MM.1S (cell line): ENCODE data around the gene ZNF630.
"Not testable (repeated sequence)": the region's sequence is repeated elsewhere in the genome, so short reads cannot be mapped to it uniquely, and the experiment has no call there.

ENCODE experiments used
- DNase-seq: peaks from one replicate; pipeline ENCODE4 v3.0.0-alpha.2; 2015
- H2AFZ ChIP-seq: fragments of 300-600 bp; sonication (generic); 2 replicates; pipeline ENCODE4 v1.6.0; 2016; ENCODE audit warnings: antibody characterized with exemption, low read length
- H3F3A ChIP-seq: fragments of 300-600 bp; sonication (generic); 2 replicates; pipeline ENCODE4 v1.6.1; 2016; ENCODE audit warnings: mild to moderate bottlenecking, antibody characterized with exemption, low read length, moderate library complexity, mixed read lengths; ENCODE audit not compliant: insufficient read depth
- H3K27ac ChIP-seq: fragments of 300-600 bp; sonication (generic); 2 replicates; pipeline ENCODE4 v1.5.1; 2016; ENCODE audit warnings: mild to moderate bottlenecking, low read length
- H3K27me3 ChIP-seq: fragments of 300-600 bp; sonication (generic); replicated peaks from 2 replicates; pipeline ENCODE4 v1.6.0; 2016; ENCODE audit warnings: low read length; ENCODE audit not compliant: insufficient read depth
- H3K36me3 ChIP-seq: fragments of 300-600 bp; sonication (generic); replicated peaks from 2 replicates; pipeline ENCODE4 v1.6.1; 2016; ENCODE audit warnings: mild to moderate bottlenecking, low read length, mixed read lengths; ENCODE audit not compliant: insufficient read depth
- H3K4me1 ChIP-seq: fragments of 300-600 bp; sonication (generic); 2 replicates; pipeline ENCODE4 v1.6.1; 2016; ENCODE audit warnings: low read length, mixed read lengths
- H3K4me2 ChIP-seq: fragments of 300-600 bp; sonication (generic); 2 replicates; pipeline ENCODE4 v1.6.0; 2016; ENCODE audit warnings: low read depth, low read length
- H3K4me3 ChIP-seq: fragments of 300-600 bp; sonication (generic); 2 replicates; pipeline ENCODE4 v1.5.1; 2016; ENCODE audit warnings: low read length, mixed read lengths
- H3K79me2 ChIP-seq: fragments of 300-600 bp; sonication (generic); 2 replicates; pipeline ENCODE4 v1.6.1; 2016; ENCODE audit warnings: mixed run types, low read length, mixed read lengths
- H3K9ac ChIP-seq: fragments of 300-600 bp; sonication (generic); 2 replicates; pipeline ENCODE4 v1.6.1; 2016; ENCODE audit warnings: low read length, mixed read lengths
- H3K9me2 ChIP-seq: fragments of 300-600 bp; sonication (generic); replicated peaks from 2 replicates; pipeline ENCODE4 v1.6.1; 2016; ENCODE audit warnings: mild to moderate bottlenecking, low read length, mixed read lengths; ENCODE audit not compliant: insufficient read depth
- H3K9me3 ChIP-seq: fragments of 300-600 bp; sonication (generic); replicated peaks from 2 replicates; pipeline ENCODE4 v1.6.1; 2016; ENCODE audit warnings: mild to moderate bottlenecking, low read length, mixed read lengths; ENCODE audit not compliant: insufficient read depth
- H4K20me1 ChIP-seq: fragments of 300-600 bp; sonication (generic); 2 replicates; pipeline ENCODE4 v1.6.1; 2016; ENCODE audit warnings: mild to moderate bottlenecking, low read length, moderate library complexity, mixed read lengths; ENCODE audit not compliant: insufficient read depth
- EZH2 ChIP-seq: fragments of 300-600 bp; sonication (generic); optimal IDR thresholded peaks from 2 replicates; pipeline ENCODE3; 2017; ENCODE audit warnings: low read depth, mild to moderate bottlenecking, antibody characterized with exemption, low read length, mixed read lengths
- EZH2phosphoT487 ChIP-seq: fragments of 300-600 bp; sonication (generic); IDR thresholded peaks from 2 replicates; pipeline ENCODE4 v1.6.1; 2018; ENCODE audit warnings: antibody characterized with exemption, low read length
- TF ChIP-seq, protein P1 (sequence below): fragments of 300-600 bp; sonication (generic); IDR thresholded peaks from 2 replicates; pipeline ENCODE4 v1.5.1; 2016; ENCODE audit warnings: antibody characterized with exemption, low read length, mixed read lengths

ZNF630 gene

DNA sequence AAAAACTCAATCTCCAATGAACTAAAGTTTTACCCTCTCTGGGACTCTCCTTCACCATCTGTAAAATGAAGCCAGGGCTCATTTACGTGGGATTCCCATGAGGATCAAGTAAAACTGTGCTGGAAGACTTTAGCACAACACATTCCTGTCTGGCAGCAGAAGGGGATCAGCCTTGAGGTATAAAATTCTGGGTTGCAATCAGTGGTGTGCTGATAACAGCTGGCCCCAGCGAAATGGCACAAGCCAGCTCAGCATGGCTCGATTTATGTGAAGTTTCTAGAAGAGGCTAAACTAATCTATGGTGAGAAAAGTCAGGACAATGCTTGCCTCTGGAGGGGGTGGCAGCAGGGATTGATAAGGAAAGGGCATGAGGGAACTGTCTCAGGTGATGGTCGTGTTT, 28.4 kb downstream of the ZNF630 start:
- Histone ChIP-seq H2AFZ (no peak overlapping the region), H3K9me3 (no peaks in the 10 kb centered on the region), H3K9me2 (no peaks in the 10 kb centered on the region), H3K36me3 (no peaks in the 10 kb centered on the region), H3K9ac (no peak overlapping the region), H3F3A (no peaks in the 10 kb centered on the region), H3K4me3 (no peak overlapping the region), H3K79me2 (no peaks in the 10 kb centered on the region), H4K20me1 (no peaks in the 10 kb centered on the region), H3K27me3 (no peaks in the 10 kb centered on the region), H3K4me1 (no peaks in the 10 kb centered on the region), H3K27ac (no peak overlapping the region), H3K4me2 (no peak overlapping the region)
- TF ChIP-seq EZH2, result no peak
- no peak for TF ChIP-seq EZH2phosphoT487
- no peak for DNase-seq

DNA sequence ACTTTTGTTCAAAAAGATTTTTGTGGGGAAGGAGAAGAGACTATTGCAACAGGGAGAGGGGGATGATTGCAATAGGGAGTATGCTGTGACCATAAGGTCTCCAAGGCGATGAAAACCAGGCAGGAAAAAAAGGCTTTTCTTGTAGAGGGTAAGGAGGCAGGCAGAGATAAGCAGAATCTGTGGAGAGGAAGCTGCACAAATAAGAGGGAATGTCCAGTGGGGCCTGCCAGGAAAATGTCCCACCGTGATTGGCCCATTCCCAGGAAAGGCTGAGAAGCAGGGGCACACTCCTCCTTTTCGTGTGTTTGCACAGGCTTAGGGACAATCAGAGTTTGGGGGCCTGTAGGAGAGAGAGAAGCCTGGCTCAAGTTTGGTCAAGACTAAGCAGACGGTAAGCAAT, 35.5 kb downstream of the ZNF630 start:
- no peaks in the 10 kb centered on the region for H3K27me3 ChIP-seq
- TF ChIP-seq, protein P1, sequence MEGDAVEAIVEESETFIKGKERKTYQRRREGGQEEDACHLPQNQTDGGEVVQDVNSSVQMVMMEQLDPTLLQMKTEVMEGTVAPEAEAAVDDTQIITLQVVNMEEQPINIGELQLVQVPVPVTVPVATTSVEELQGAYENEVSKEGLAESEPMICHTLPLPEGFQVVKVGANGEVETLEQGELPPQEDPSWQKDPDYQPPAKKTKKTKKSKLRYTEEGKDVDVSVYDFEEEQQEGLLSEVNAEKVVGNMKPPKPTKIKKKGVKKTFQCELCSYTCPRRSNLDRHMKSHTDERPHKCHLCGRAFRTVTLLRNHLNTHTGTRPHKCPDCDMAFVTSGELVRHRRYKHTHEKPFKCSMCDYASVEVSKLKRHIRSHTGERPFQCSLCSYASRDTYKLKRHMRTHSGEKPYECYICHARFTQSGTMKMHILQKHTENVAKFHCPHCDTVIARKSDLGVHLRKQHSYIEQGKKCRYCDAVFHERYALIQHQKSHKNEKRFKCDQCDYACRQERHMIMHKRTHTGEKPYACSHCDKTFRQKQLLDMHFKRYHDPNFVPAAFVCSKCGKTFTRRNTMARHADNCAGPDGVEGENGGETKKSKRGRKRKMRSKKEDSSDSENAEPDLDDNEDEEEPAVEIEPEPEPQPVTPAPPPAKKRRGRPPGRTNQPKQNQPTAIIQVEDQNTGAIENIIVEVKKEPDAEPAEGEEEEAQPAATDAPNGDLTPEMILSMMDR, result no peak
- TF ChIP-seq EZH2phosphoT487 (no peak), EZH2 (no peak)
- no peak for DNase-seq
- H2AFZ ChIP-seq, result no peak overlapping the region
- H3K4me1 ChIP-seq, result no peaks in the 10 kb centered on the region
- no peak overlapping the region for H3K4me2 ChIP-seq
- H4K20me1 ChIP-seq, result no peaks in the 10 kb centered on the region
- H3K9me2 ChIP-seq, result no peaks in the 10 kb centered on the region
- H3K4me3 ChIP-seq, result no peak overlapping the region
- no peaks in the 10 kb centered on the region for H3F3A ChIP-seq
- H3K9me3 ChIP-seq, result no peaks in the 10 kb centered on the region
- no peaks in the 10 kb centered on the region for H3K79me2 ChIP-seq
- no peak overlapping the region for H3K27ac ChIP-seq
- no peaks in the 10 kb centered on the region for H3K36me3 ChIP-seq
- H3K9ac ChIP-seq, result no peak overlapping the region

DNA sequence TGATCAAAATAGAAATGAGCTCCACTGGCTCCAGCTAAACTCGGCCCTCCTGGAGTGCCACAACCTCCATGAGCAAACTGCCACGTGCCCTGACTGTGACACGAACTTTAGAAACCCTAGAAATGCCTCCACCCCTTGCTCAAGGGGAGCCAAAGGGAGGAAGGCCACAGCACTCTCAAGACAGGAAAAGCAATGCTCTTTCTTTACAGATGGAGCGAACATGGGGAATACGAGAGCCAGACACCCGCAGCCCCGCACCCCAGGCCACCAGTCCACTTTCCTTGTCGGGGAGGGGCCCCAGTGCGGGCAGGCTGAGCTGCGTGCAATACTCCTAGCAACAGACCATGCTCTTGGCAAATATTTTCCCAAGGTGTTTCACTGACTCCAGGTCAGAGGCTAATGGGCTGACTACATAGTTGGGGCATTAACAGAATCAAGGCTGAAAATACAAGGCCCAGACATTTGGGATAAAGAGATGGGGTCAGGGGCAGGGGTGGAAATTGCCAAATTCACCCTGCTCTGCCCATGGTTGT, 40.7 kb downstream of the ZNF630 start:
- H3K4me3 ChIP-seq, DNase-seq, H3K9ac ChIP-seq, H3K27ac ChIP-seq, H3K27me3 ChIP-seq, H3K4me1 ChIP-seq, H3K36me3 ChIP-seq, H2AFZ ChIP-seq, H3F3A ChIP-seq, H3K9me3 ChIP-seq, H4K20me1 ChIP-seq, H3K4me2 ChIP-seq, H3K79me2 ChIP-seq, H3K9me2 ChIP-seq: not testable (repeated sequence)

DNA sequence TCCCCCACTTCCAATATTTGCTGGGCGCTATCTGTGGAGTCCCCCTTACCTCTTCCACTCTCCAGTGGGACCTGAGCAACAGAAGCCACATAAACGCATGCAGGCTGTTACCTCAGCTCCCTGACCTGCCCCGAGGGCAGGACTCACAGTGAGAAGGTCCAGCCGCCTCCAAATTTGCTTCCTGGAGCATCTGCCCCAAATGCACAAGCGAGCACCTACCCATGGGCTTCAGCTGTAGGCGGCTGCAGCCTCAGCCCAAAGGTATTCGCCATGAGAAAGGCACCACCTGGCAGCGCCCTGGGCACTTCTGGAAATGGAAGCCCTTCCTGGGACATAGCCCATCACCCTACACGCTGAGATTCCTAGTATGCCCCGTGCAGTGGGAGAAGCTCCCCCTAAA, 41.2 kb downstream of the ZNF630 start:
- Histone ChIP-seq H3K36me3 (no peaks in the 10 kb centered on the region), H3K4me3 (no peak overlapping the region), H3K79me2 (no peaks in the 10 kb centered on the region), H3K27ac (no peak overlapping the region), H3F3A (no peaks in the 10 kb centered on the region), H3K4me1 (peaks cover 6% of the 10 kb centered on the region; the same call in 1 of the 2 replicates), H2AFZ (no peak overlapping the region), H3K9me2 (no peaks in the 10 kb centered on the region), H3K9ac (no peak overlapping the region), H3K27me3 (no peaks in the 10 kb centered on the region), H3K4me2 (no peak overlapping the region), H4K20me1 (no peaks in the 10 kb centered on the region), H3K9me3 (no peaks in the 10 kb centered on the region)
- TF ChIP-seq EZH2phosphoT487 (no peak), EZH2 (no peak)
- DNase-seq, result no peak

DNA sequence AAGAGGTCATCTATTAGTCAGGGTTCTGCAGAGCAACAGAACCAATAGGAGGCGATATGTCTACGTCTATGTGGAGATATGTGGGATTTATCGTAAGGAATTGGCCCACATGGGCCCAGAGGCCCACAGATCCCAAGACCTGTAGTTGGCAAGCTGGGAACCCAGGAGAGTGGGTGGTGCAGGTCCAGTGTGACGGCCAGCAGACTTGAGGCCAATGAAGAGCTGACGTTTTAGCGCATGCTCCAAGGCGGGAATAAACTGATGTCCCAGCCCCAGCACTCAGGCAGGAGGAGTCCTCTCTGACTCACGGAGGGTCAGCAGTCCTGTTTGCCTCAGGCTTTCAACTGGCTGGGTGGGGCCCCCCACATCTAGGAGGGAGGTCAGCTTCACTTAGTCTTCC, 43.3 kb downstream of the ZNF630 start:
- no peak overlapping the region for H2AFZ ChIP-seq
- no peaks in the 10 kb centered on the region for H3K9me3 ChIP-seq
- no peaks in the 10 kb centered on the region for H4K20me1 ChIP-seq
- no peaks in the 10 kb centered on the region for H3K79me2 ChIP-seq
- no peaks in the 10 kb centered on the region for H3K9me2 ChIP-seq
- H3K4me3 ChIP-seq, result no peak overlapping the region
- no peaks in the 10 kb centered on the region for H3F3A ChIP-seq
- no peak overlapping the region for H3K9ac ChIP-seq
- H3K4me1 ChIP-seq, result peaks cover 6% of the 10 kb centered on the region; the same call in 1 of the 2 replicates
- no peak overlapping the region for H3K4me2 ChIP-seq
- no peak overlapping the region for H3K27ac ChIP-seq
- no peak for DNase-seq
- no peaks in the 10 kb centered on the region for H3K36me3 ChIP-seq
- no peaks in the 10 kb centered on the region for H3K27me3 ChIP-seq
- TF ChIP-seq EZH2, result no peak
- TF ChIP-seq, protein P1, result no peak
- no peak for TF ChIP-seq EZH2phosphoT487

DNA sequence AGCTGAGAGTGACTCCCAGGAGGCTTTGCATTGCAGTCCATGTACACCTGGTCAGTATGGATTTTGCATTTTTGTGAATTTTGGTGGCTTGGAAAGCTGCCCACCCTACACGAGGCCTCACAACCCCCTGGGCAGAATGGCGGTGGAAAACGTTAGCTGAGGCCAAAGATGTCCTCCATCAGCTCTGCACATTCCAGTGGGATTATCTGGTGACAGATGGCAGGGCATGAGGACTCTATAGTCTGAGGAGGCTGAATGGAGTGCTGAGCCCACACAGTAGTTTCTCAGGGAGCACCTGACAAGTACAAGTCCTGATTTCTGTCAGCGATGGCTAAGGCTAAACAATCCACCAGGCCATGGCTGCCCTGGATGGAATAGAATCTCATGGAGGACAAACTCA, 43.9 kb downstream of the ZNF630 start:
- not testable (repeated sequence) for H2AFZ ChIP-seq, H3K9me3 ChIP-seq, H3K9me2 ChIP-seq, H3F3A ChIP-seq, H3K27ac ChIP-seq, H3K9ac ChIP-seq, H3K36me3 ChIP-seq, H3K79me2 ChIP-seq, H4K20me1 ChIP-seq, H3K4me1 ChIP-seq, H3K27me3 ChIP-seq, H3K4me2 ChIP-seq, DNase-seq, H3K4me3 ChIP-seq
